SK-N-SH treated with all-trans-retinoic acid at 6 μM for 48 hours (cell line): ENCODE data around the gene JMJD1C.

Source experiments
- CSDC2 ChIP-seq: fragments of 250-450 bp; sonication (Bioruptor Pico); IDR thresholded peaks from 2 replicates; pipeline ENCODE4 v1.5.0; 2020; ENCODE audit warnings: mild to moderate bottlenecking, moderate library complexity
- PPARA ChIP-seq: fragments of 250-450 bp; sonication (Bioruptor Pico); IDR thresholded peaks from 2 replicates; pipeline ENCODE4 v1.5.0; 2020; ENCODE audit warnings: mild to moderate bottlenecking, borderline replicate concordance
- TF ChIP-seq, protein P1 (sequence below): fragments of 250-450 bp; sonication (Bioruptor Pico); IDR thresholded peaks from 2 replicates; pipeline ENCODE4 v1.8.0; 2020; ENCODE audit warnings: mild to moderate bottlenecking, moderate library complexity, borderline replicate concordance

DNA sequence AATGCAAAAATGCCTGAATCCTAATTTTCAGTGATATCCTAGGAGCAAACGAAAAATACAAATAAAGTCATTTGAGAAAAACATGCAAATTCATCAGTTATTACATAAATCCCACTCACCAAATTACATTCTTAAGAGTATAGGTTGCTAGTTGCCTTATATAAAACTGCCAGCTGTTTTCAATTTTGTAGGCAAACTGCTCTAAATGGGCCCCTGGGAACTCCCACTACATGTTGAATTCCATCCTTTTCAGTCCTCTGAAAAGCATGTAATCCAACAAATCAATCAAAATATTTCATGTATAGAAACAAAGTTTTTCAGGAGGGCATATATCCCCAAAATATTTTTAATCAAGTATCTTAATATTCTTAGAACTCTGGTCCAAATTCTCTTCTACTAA, 2.1 kb upstream of the JMJD1C start:
- TF ChIP-seq PPARA (CRISPR knock-in tag), result no peak
- TF ChIP-seq CSDC2 (CRISPR knock-in tag), result no peak
- TF ChIP-seq, protein P1, sequence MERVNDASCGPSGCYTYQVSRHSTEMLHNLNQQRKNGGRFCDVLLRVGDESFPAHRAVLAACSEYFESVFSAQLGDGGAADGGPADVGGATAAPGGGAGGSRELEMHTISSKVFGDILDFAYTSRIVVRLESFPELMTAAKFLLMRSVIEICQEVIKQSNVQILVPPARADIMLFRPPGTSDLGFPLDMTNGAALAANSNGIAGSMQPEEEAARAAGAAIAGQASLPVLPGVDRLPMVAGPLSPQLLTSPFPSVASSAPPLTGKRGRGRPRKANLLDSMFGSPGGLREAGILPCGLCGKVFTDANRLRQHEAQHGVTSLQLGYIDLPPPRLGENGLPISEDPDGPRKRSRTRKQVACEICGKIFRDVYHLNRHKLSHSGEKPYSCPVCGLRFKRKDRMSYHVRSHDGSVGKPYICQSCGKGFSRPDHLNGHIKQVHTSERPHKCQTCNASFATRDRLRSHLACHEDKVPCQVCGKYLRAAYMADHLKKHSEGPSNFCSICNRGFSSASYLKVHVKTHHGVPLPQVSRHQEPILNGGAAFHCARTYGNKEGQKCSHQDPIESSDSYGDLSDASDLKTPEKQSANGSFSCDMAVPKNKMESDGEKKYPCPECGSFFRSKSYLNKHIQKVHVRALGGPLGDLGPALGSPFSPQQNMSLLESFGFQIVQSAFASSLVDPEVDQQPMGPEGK, result no peak
